Measurements from ENCODE around the gene TRMT112. TPM values are rescaled to one million over a fixed set of nuclear protein-coding genes. Genes with fewer than 3 reads are reported as not detected.

Gene TRMT112
- total and polyA plus RNA-seq, 10 of the 15 experiments (the other 5 are each of a cell fraction or from before 2014, with no cell fraction given), result 212 to 455 (median 308) TPM

DNA sequence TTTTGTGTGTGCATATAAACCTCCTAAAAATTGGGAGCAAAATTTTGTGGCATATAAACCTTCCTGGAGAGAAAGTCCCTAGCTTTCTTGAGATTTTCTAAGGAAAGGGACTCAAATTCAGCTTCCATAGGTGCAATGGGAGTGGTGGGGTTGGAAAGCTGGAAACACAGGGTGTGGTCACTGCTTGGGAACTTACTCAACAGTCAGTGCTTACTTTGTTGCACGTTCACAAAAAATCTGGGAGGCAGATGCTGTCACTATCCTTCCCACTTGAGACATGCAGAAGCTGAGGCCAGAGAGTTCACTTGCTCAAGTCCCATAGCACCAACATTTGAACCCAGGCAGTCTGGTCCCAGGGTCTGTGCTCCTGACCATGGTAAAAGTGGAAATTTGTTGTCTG is 21.1 kb downstream of the TRMT112 start:
- H3K4me3 ChIP-seq, result no peak overlapping the region
- in situ Hi-C loops (cut with MboI), result no loop called here
- intact Hi-C loops (cut with micrococcal nuclease; ENCODE audit: unreplicated experiment), result no loop called here
- ATAC-seq, result no peak
- RAD21 ChIA-PET (ENCODE audit: unreplicated experiment), result no interaction called here
- BruUV-seq (replicated peaks), result no TSS peak
- SMC1A ChIA-PET (ENCODE audit: uncharacterized antibody, unreplicated experiment), result no interaction called here
- WGBS (ENCODE audit: insufficient coverage, insufficient replicate concordance, low lambda C conversion rate, missing lambda C conversion rate), result 0% methylated on average over 1 of the region's 1 CpG
- no peaks in the 10 kb centered on the region for H3K79me2 ChIP-seq (ENCODE audit: control insufficient read depth, insufficient read depth, low read length)
- no peak overlapping the region for H2AFZ ChIP-seq (ENCODE audit: control insufficient read depth, low read depth, low read length)
- TF ChIP-seq GATAD2B (conservative IDR thresholded peaks at IDR 0.05; ENCODE audit: low read depth) (no peak), TCF3 (IDR thresholded peaks at IDR 0.05; ENCODE audit: borderline replicate concordance, insufficient read depth, low read depth, low read length) (no peak), POLR2AphosphoS2 (IDR thresholded peaks at IDR 0.05; ENCODE audit: low read depth, low read length) (no peak), HDAC2 (IDR thresholded peaks at IDR 0.05) (no peak), KLF5 (IDR thresholded peaks at IDR 0.05; ENCODE audit: partially characterized antibody) (no peak), MXI1 (IDR thresholded peaks at IDR 0.05; ENCODE audit: low read depth, low read length) (no peak)
- H3K4me2 ChIP-seq (ENCODE audit: control insufficient read depth, insufficient read depth), result no peak overlapping the region
- no peaks in the 10 kb centered on the region for H3K36me3 ChIP-seq (ENCODE audit: control insufficient read depth in 2 of 2, insufficient read depth in 2 of 2, low read length in 1 of 2)
- CTCF ChIA-PET, result interaction anchor here (0.7 kb wide), 1 partner anchor 448 kb away, joined by 3 read pairs; the partner anchor contains the start of gene RASGRP2
- H3K9me3 ChIP-seq (replicated peaks; ENCODE audit: control insufficient read depth, insufficient read depth, low read length), result no peaks in the 10 kb centered on the region
- H3K27ac ChIP-seq (ENCODE audit: control insufficient read depth, insufficient read depth), result no peak overlapping the region
- FAIRE-seq, result no peak
- peaks cover 20 to 37% of the 10 kb centered on the region in 2 experiments for H3K27me3 ChIP-seq (replicated peaks in 1 of 2; ENCODE audit: control insufficient read depth in 2 of 2, insufficient read depth in 2 of 2, low read length in 1 of 2)
- no peaks in the 10 kb centered on the region; the same call in 1 of the 2 replicates for H4K20me1 ChIP-seq (ENCODE audit: control insufficient read depth, insufficient read depth)
- DNase-seq (ENCODE audit: low read depth, low spot score), result no peak
- POLR2A ChIA-PET, result no interaction called here
- H3K4me1 ChIP-seq (ENCODE audit: control insufficient read depth, insufficient read depth, low read length), result peaks cover 10% of the 10 kb centered on the region
- no peak overlapping the region for H3K9ac ChIP-seq (ENCODE audit: control insufficient read depth, insufficient read depth, low read length)

DNA sequence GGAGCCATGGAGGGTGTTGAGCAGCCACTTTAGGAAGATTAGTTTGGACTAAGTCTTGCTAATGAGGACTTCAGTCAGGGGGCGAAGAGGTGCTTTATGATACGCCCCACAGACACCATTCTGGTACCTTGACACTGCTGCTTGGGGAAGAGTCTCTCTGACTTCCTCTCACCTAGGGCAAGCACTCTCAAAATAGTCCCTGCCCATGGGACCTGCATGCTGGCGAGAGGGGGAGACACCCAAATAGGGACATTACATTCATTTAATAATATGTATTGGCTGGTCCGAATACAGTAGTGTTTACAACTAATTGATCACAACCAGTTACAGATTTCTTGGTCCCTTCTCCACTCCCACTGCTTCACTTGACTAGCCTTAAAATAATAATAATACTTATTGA is 21.6 kb downstream of the TRMT112 start:
- no peaks in the 10 kb centered on the region for H3K36me3 ChIP-seq (ENCODE audit: control insufficient read depth in 2 of 2, insufficient read depth in 2 of 2, low read length in 1 of 2)
- H3K79me2 ChIP-seq (ENCODE audit: control insufficient read depth, insufficient read depth, low read length), result no peaks in the 10 kb centered on the region
- peaks cover 8% of the 10 kb centered on the region for H3K4me1 ChIP-seq (ENCODE audit: control insufficient read depth, insufficient read depth, low read length)
- in situ Hi-C loops (cut with MboI), result no loop called here
- no peaks in the 10 kb centered on the region; the same call in 1 of the 2 replicates for H4K20me1 ChIP-seq (ENCODE audit: control insufficient read depth, insufficient read depth)
- ATAC-seq (no peak), DNase-seq (ENCODE audit: low read depth, low spot score) (no peak), FAIRE-seq (no peak)
- ChIA-PET SMC1A (ENCODE audit: uncharacterized antibody, unreplicated experiment) (interaction anchor here (0.7 kb wide), 1 partner anchor 36 kb away, joined by 4 read pairs; no protein-coding TSS in a partner anchor), RAD21 (ENCODE audit: unreplicated experiment) (no interaction called here), POLR2A (interaction anchor here (0.6 kb wide), 1 partner anchor 119 kb away, joined by 6 read pairs; no protein-coding TSS in a partner anchor), CTCF (no interaction called here)
- no TSS peak for BruUV-seq (replicated peaks)
- H3K9ac ChIP-seq (ENCODE audit: control insufficient read depth, insufficient read depth, low read length), result no peak overlapping the region
- WGBS (ENCODE audit: insufficient coverage, insufficient replicate concordance, low lambda C conversion rate, missing lambda C conversion rate), result 11% methylated on average over 4 of the region's 4 CpGs
- no peak overlapping the region for H2AFZ ChIP-seq (ENCODE audit: control insufficient read depth, low read depth, low read length)
- H3K9me3 ChIP-seq (replicated peaks; ENCODE audit: control insufficient read depth, insufficient read depth, low read length), result no peaks in the 10 kb centered on the region
- intact Hi-C loops (cut with micrococcal nuclease; ENCODE audit: unreplicated experiment), result no loop called here
- H3K27me3 ChIP-seq (replicated peaks in 1 of 2; ENCODE audit: control insufficient read depth in 2 of 2, insufficient read depth in 2 of 2, low read length in 1 of 2), result peaks cover 20 to 35% of the 10 kb centered on the region in 2 experiments
- no peak overlapping the region for H3K27ac ChIP-seq (ENCODE audit: control insufficient read depth, insufficient read depth)
- no peak overlapping the region for H3K4me2 ChIP-seq (ENCODE audit: control insufficient read depth, insufficient read depth)
- no peak overlapping the region for H3K4me3 ChIP-seq
- no peak for TF ChIP-seq HDAC2 (IDR thresholded peaks at IDR 0.05)
- TF ChIP-seq SIX5 (IDR thresholded peaks at IDR 0.05; ENCODE audit: low read depth, low read length, severe bottlenecking), result no peak
- no peak for TF ChIP-seq ZNF207 (IDR thresholded peaks at IDR 0.05; ENCODE audit: borderline replicate concordance)
- no peak for TF ChIP-seq RAD21 (IDR thresholded peaks at IDR 0.05; ENCODE audit: insufficient read depth, low read depth, low read length)
- no peak for TF ChIP-seq RELA (IDR thresholded peaks at IDR 0.05; ENCODE audit: borderline replicate concordance, partially characterized antibody)
- TF ChIP-seq ESRRA (IDR thresholded peaks at IDR 0.05; ENCODE audit: low read length), result no peak
- TF ChIP-seq CBX5 (IDR thresholded peaks at IDR 0.05; ENCODE audit: low read depth), result no peak
- TF ChIP-seq, protein P1, sequence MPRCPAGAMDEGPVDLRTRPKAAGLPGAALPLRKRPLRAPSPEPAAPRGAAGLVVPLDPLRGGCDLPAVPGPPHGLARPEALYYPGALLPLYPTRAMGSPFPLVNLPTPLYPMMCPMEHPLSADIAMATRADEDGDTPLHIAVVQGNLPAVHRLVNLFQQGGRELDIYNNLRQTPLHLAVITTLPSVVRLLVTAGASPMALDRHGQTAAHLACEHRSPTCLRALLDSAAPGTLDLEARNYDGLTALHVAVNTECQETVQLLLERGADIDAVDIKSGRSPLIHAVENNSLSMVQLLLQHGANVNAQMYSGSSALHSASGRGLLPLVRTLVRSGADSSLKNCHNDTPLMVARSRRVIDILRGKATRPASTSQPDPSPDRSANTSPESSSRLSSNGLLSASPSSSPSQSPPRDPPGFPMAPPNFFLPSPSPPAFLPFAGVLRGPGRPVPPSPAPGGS (IDR thresholded peaks at IDR 0.05; ENCODE audit: borderline replicate concordance, insufficient read depth, low read depth, low read length, poor library complexity, severe bottlenecking), result no peak
- TF ChIP-seq JUND (IDR thresholded peaks at IDR 0.05; ENCODE audit: low read depth, low read length), result no peak
- no peak for TF ChIP-seq ZNF622 (IDR thresholded peaks at IDR 0.05)

All from GM12878 (cell line).